Adrenal gland (tissue), 12 donors: Measurements from ENCODE around the gene MBNL3. TPM values are rescaled to one million over a fixed set of nuclear protein-coding genes. Genes with fewer than 3 reads are reported as not detected.

Experiments
- DNase-seq, 7 donors: peaks; one replicate each; pipeline ENCODE4 v3.0.0-alpha.2; 2019 to 2020
- H3K27ac ChIP-seq, 5 donors: fragments of 200-600 bp; sonication (generic) in 4 of 5; 1 replicate in 3 of 5; 2 replicates in 2 of 5; pipeline versions ENCODE4 v1.5.1 to v1.8.0; 2016 to 2020; ENCODE audit warnings: mild to moderate bottlenecking in 1 of 5
- H3K27me3 ChIP-seq: fragments of 200-600 bp; 2 replicates; pipeline ENCODE4 v1.8.0; 2021
- H3K36me3 ChIP-seq, 2 donors: fragments of 200-600 bp; replicated peaks in 1 of 2; 1 replicate in 1 of 2; 2 replicates in 1 of 2; pipeline versions ENCODE4 v1.5.1 to v1.8.0; 2018 to 2022
- H3K4me1 ChIP-seq, 2 donors: fragments of 200-600 bp; replicated peaks in 1 of 2; 1 replicate in 1 of 2; 2 replicates in 1 of 2; pipeline versions ENCODE4 v1.5.1 to v1.8.0; 2018 to 2021
- H3K4me3 ChIP-seq, 4 donors: fragments of 200-600 bp; sonication (generic) in 3 of 4; one replicate each; pipeline ENCODE4 v1.5.1; 2016 to 2018
- H3K9me3 ChIP-seq, 3 donors: fragments of 200-600 bp; sonication (generic) in 1 of 3; replicated peaks in 1 of 3; 1 replicate in 2 of 3; 2 replicates in 1 of 3; pipeline versions ENCODE4 v1.5.1 to v1.8.0; 2016 to 2021
- CTCF ChIP-seq, 6 experiments: fragments of 450-650 bp in 4 of 6; fragments of 200-600 bp in 2 of 6; sonication (generic) in 1 of 6; IDR thresholded peaks; 1 replicate in 5 of 6; 2 replicates in 1 of 6; pipeline versions ENCODE4 v1.5.1 to v1.8.0; 2016 to 2021; ENCODE audit warnings: antibody characterized with exemption in 6 of 6, mild to moderate bottlenecking in 2 of 6, moderate library complexity in 1 of 6
- POLR2A ChIP-seq, 2 donors: fragments of 450-650 bp; IDR thresholded peaks; one replicate each; pipeline ENCODE4 v1.6.1; 2017; ENCODE audit warnings: antibody characterized with exemption in 2 of 2, mild to moderate bottlenecking in 2 of 2, moderate library complexity in 1 of 2
- WGBS, 4 donors: extraction: QIAGEN DNeasy Blood & Tissue Kit in 2 of 4; methylation state at CpG; one replicate each; pipeline versions ENCODE4 v1.1.5 to v1.1.7; 2013 to 2017; 5-methylcytosine and 5-hydroxymethylcytosine counted together
- intact Hi-C, 2 donors: fragments of 100-400 bp; cut with DNase I; formaldehyde crosslinking; loops; one replicate each; pipeline versions ENCODE4 v1.14.1 to v1.15.0; 2022 to 2023
- polyA plus RNA-seq, 3 donors: library from polyadenylated mRNA; stranded (reverse); fragments of 200-250 nt in 2 of 3; fragments of 350-450 nt in 1 of 3; fragmentation: Illumina TruSeq in 1 of 3; extraction: RNeasy Lipid Tissue Mini Kit (QIAGEN cat#74804) in 1 of 3; gene quantifications; one replicate each; pipeline ENCODE4 v1.2.3, GENCODE V29; 2013 to 2014
- total RNA-seq, 9 donors: library from RNA; depleted of rRNA in 4 of 9; stranded (reverse); fragments of >200 nt in 4 of 9; fragments of 120-200 nt in 1 of 9; fragmentation: NEBNext Ultra II Directional in 1 of 9; extraction: Animal tissue kit (Norgen Biotek cat#: 25700) in 1 of 9; gene quantifications; one replicate each; pipeline versions ENCODE4 v1.1.0 to v1.2.4, GENCODE V29; 2013 to 2023
- donor health status: healthy with polysubstance abuse.
- donor health status: Bipolar disorder and iron deficiency.
- donor health status: DM: yes; HTN: yes; CAD: no.
- donor health status: DM: no; HTN: no; CAD: no.
- donor health status: DM: no; HTN: no; CAD: no.
- donor health status: DM: yes; HTN: yes; CAD: no.

MBNL3 gene
- total and polyA plus RNA-seq, 12 donors: 2.4 to 166 (median 53.2) TPM

DNA sequence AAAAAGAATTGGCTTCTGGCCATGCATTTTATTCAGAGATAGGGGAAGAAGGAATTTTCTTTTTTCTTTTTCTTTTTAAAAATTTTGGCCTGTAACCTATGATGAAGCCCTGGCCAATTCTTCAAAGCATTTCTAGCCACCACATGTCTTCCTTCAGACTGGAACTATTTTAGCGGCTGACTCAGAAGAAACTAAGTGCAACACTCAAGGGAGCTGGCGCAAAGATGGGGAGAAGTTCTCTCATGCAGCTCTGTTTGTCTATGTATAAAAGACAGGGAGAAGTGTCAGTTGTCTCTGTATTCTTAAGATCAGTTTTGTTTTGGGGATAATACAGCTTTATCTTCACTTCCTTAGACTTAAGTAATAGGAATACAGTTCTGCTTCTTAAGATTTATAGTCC, 46.1 kb downstream of the MBNL3 start:
- no peak for TF ChIP-seq POLR2A (IDR thresholded peaks at IDR 0.05)
- TF ChIP-seq CTCF (IDR thresholded peaks at IDR 0.05): no peak
- Histone ChIP-seq H3K36me3 (no peaks in the 10 kb centered on the region), H3K4me1 (no peaks in the 10 kb centered on the region), H3K9me3 (no peaks in the 10 kb centered on the region), H3K27me3 (no peaks in the 10 kb centered on the region), H3K4me3 (no peak overlapping the region), H3K27ac (peak overlapping the region in 1 of 5 donors; percentile 8)
- 47 to 74% (median 68%) methylated on average over 2 of the region's 2 CpGs for WGBS, 4 donors
- intact Hi-C loops: no loop called here
- DNase-seq: peak in 3 of 7 donors; percentile 2 to 45 (median 15)

GRCh38 chrX:132435222-132435621, 53.6 kb downstream of the MBNL3 start:
- Histone ChIP-seq H3K4me3 (no peak overlapping the region), H3K27ac (no peak overlapping the region), H3K9me3 (no peaks in the 10 kb centered on the region), H3K27me3 (no peaks in the 10 kb centered on the region), H3K36me3 (no peaks in the 10 kb centered on the region), H3K4me1 (no peaks in the 10 kb centered on the region)
- TF ChIP-seq CTCF (IDR thresholded peaks at IDR 0.05): no peak
- no peak for TF ChIP-seq POLR2A (IDR thresholded peaks at IDR 0.05)
- DNase-seq: no peak
- intact Hi-C loops: no loop called here
- 72 to 94% (median 85%) methylated on average over 1 of the region's 1 CpG for WGBS, 4 donors

DNA sequence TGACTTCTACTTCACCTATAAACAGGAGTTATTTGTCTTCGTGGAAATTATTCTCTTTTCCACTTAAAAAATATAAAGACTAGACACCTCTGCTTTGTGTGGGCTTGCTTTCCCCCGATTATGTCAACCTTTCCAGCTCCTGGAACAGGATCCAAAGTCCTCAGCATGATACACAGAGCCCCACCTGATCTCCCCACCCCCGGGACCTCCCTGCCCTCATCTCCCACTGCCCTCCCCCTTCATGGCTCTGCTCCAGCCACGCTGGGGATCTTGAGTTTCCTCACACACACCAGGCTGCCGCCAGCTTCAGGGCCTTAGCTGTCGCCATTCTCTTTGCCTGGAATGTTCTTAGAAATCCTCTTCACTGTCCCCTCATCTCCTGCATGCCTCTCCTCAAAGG, 55.3 kb downstream of the MBNL3 start:
- Histone ChIP-seq H3K4me1 (no peaks in the 10 kb centered on the region), H3K27ac (no peak overlapping the region), H3K9me3 (no peaks in the 10 kb centered on the region), H3K4me3 (no peak overlapping the region), H3K27me3 (no peaks in the 10 kb centered on the region), H3K36me3 (no peaks in the 10 kb centered on the region)
- peak in 1 of 7 donors; percentile 20 for DNase-seq
- intact Hi-C loops: no loop called here
- 49 to 91% (median 67%) methylated on average over 6 of the region's 6 CpGs for WGBS, 4 donors
- TF ChIP-seq POLR2A (IDR thresholded peaks at IDR 0.05): no peak
- no peak for TF ChIP-seq CTCF (IDR thresholded peaks at IDR 0.05)

- no peaks in the 10 kb centered on the region for H3K36me3 ChIP-seq
- TF ChIP-seq CTCF (IDR thresholded peaks at IDR 0.05): no peak
- no peak for TF ChIP-seq POLR2A (IDR thresholded peaks at IDR 0.05)
- DNase-seq: no peak
- no peaks in the 10 kb centered on the region for H3K27me3 ChIP-seq
- 82 to 100% (median 94%) methylated on average over 2 of the region's 2 CpGs for WGBS, 4 donors
- H3K9me3 ChIP-seq: no peaks in the 10 kb centered on the region
- no peak overlapping the region for H3K4me3 ChIP-seq
- no peak overlapping the region for H3K27ac ChIP-seq
- intact Hi-C loops: no loop called here
- H3K4me1 ChIP-seq: no peaks in the 10 kb centered on the region
These were observed 55.8 kb downstream of the MBNL3 start for GRCh38 chrX:132433001-132433400.
